GM12873 (cell line): ENCODE measurements around the gene SKA1.

Experiments
- CTCF ChIP-seq: IDR thresholded peaks from 2 replicates; pipeline ENCODE4 v1.5.1; 2012; ENCODE audit warnings: low read depth, mild to moderate bottlenecking, moderate library complexity, low read length, control low read depth; ENCODE audit not compliant: insufficient read depth; ENCODE audit errors: missing control alignments

SKA1 gene

GRCh38 chr18:50374753-50375391, at the start of gene SKA1:
Gene SKA1 (plus strand): TSS chr18:50375046. CDS start chr18:50375831, 785 bp downstream.
- no peak for TF ChIP-seq CTCF

GRCh38 chr18:50327983-50328382, 46.9 kb upstream of the SKA1 start:
- no peak for TF ChIP-seq CTCF

- no peak for TF ChIP-seq CTCF
Observed at GRCh38 chr18:50330176-50330575, 44.7 kb upstream of the SKA1 start.

- TF ChIP-seq CTCF, result no peak
Observed at GRCh38 chr18:50331691-50332090, 43.2 kb upstream of the SKA1 start.

- TF ChIP-seq CTCF, result no peak
Observed at GRCh38 chr18:50334546-50335152, 40.2 kb upstream of the SKA1 start.

GRCh38 chr18:50338122-50338521, 36.7 kb upstream of the SKA1 start:
- TF ChIP-seq CTCF, result no peak

- no peak for TF ChIP-seq CTCF
Observed at GRCh38 chr18:50338715-50339114, 36.1 kb upstream of the SKA1 start.
